Adipocyte (in vitro differentiated cells): ENCODE data around the gene PCYT2.

Source experiments
- DNase-seq: peaks from one replicate; pipeline ENCODE4 v3.0.0-alpha.2; 2015; ENCODE audit warnings: low read depth
- H3K27me3 ChIP-seq: replicated peaks from 2 replicates; pipeline ENCODE4 v1.7.0; 2013; ENCODE audit warnings: mild to moderate bottlenecking, low read length, moderate library complexity; ENCODE audit not compliant: control insufficient read depth, insufficient read depth
- H3K36me3 ChIP-seq: 2 replicates; pipeline ENCODE4 v1.7.0; 2013; ENCODE audit warnings: low read length, mild to moderate bottlenecking, moderate library complexity; ENCODE audit not compliant: control insufficient read depth, insufficient read depth, severe bottlenecking
- H3K4me1 ChIP-seq: 2 replicates; pipeline ENCODE4 v1.7.0; 2013; ENCODE audit warnings: mild to moderate bottlenecking, low read length, moderate library complexity; ENCODE audit not compliant: control insufficient read depth, insufficient read depth
- H3K4me3 ChIP-seq: 2 replicates; pipeline ENCODE4 v1.7.0; 2013; ENCODE audit warnings: mild to moderate bottlenecking, low read length, moderate library complexity
- H3K9ac ChIP-seq: 2 replicates; pipeline ENCODE4 v1.7.0; 2013; ENCODE audit warnings: mild to moderate bottlenecking, low read length, moderate library complexity
- H3K9me3 ChIP-seq: 2 replicates; pipeline ENCODE4 v1.7.0; 2013; ENCODE audit warnings: mild to moderate bottlenecking, low read length, moderate library complexity; ENCODE audit not compliant: control insufficient read depth

Gene PCYT2

GRCh38 chr17:81940538-81941483, 29.6 kb upstream of the PCYT2 start:
- Histone ChIP-seq H3K4me1 (peaks cover 16% of the 10 kb centered on the region), H3K36me3 (no peaks in the 10 kb centered on the region), H3K9me3 (no peaks in the 10 kb centered on the region), H3K4me3 (no peak overlapping the region), H3K9ac (no peak overlapping the region), H3K27me3 (peaks cover 19% of the 10 kb centered on the region)
- no peak for DNase-seq

- no peaks in the 10 kb centered on the region for H3K36me3 ChIP-seq
- H3K9me3 ChIP-seq: no peaks in the 10 kb centered on the region
- no peak overlapping the region for H3K4me3 ChIP-seq
- H3K27me3 ChIP-seq: peaks cover 19% of the 10 kb centered on the region
- peaks cover 16% of the 10 kb centered on the region for H3K4me1 ChIP-seq
- no peak for DNase-seq
- no peak overlapping the region for H3K9ac ChIP-seq
Observed at GRCh38 chr17:81939881-81940385, 28.7 kb upstream of the PCYT2 start.

DNA sequence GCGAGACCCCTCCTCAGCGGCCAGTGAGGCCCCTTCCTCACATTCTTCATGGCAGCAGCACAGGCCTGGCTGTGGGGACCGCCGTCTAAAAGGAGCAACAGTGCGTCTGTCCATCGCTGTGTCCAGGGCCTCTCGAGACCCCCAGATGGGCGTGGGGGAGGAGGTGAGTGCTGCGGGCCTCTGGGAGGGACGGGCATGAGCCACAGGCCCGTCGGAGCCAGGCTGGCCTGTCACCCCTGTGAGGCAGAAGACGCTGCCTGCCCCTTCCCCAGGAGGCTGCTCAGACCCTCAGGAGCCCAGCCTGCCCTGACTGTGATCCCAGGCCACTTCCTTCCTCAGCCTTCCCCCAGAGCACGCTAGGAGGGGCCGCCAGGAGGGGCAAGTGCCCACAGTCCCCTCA, 28.0 kb upstream of the PCYT2 start:
- Histone ChIP-seq H3K27me3 (peaks cover 12% of the 10 kb centered on the region), H3K36me3 (no peaks in the 10 kb centered on the region), H3K4me1 (peaks cover 16% of the 10 kb centered on the region), H3K9ac (no peak overlapping the region), H3K4me3 (no peak overlapping the region), H3K9me3 (no peaks in the 10 kb centered on the region)
- DNase-seq: no peak

- Histone ChIP-seq H3K4me1 (peaks cover 16% of the 10 kb centered on the region), H3K9me3 (no peaks in the 10 kb centered on the region), H3K4me3 (no peak overlapping the region), H3K27me3 (peaks cover under 1% of the 10 kb centered on the region), H3K9ac (no peak overlapping the region), H3K36me3 (no peaks in the 10 kb centered on the region)
- DNase-seq: no peak
Observed at GRCh38 chr17:81935709-81936084, 24.5 kb upstream of the PCYT2 start.

DNA sequence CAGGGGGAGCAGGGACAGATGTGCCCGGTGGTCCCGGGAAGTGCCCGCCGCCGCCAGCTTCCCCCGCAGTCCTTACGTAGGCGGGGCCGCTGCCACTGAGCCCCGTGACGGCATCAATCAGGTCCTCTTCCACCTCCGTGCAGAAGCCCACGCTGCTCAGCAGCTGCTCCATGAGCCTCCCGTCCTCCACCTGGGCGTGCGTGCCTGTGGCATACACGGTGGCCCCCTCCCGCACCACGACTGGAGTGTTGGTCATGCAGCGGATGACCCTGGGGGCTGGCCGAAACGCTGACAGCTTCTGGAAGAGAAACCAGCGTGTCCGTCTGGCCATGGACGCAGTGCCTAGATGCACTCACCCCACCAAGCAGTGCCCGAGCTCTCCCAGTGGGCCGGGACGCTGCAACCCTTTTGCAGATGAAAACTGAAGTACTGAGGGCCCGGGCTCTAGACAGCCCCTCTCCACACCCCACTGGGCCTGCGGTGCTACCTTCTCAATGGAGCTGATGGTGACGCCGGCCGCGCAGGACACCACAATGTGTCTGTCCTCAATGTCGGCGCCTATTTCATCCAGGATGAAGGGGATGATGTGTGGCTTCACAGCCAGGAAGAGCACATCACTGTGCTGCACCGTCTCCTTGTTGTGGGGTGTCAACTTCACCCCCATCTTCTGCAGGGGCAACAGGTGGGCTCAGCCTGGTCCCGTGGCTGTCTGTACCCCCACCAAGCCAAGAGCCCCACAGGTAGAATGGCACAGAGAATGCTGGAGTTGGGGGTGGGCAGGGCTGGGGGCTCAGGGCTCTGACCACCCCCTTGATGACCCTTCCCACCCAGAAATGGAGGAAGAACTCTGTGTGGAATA, 23.9 kb upstream of the PCYT2 start:
- Histone ChIP-seq H3K27me3 (no peaks in the 10 kb centered on the region), H3K4me1 (peaks cover 11% of the 10 kb centered on the region), H3K36me3 (no peaks in the 10 kb centered on the region), H3K9me3 (no peaks in the 10 kb centered on the region), H3K9ac (no peak overlapping the region), H3K4me3 (no peak overlapping the region)
- DNase-seq: no peak

- no peak overlapping the region for H3K9ac ChIP-seq
- H3K4me3 ChIP-seq: no peak overlapping the region
- H3K4me1 ChIP-seq: peaks cover 5% of the 10 kb centered on the region
- no peaks in the 10 kb centered on the region for H3K27me3 ChIP-seq
- no peaks in the 10 kb centered on the region for H3K36me3 ChIP-seq
- no peak for DNase-seq
- no peaks in the 10 kb centered on the region for H3K9me3 ChIP-seq
Observed at GRCh38 chr17:81934098-81934757, 23.0 kb upstream of the PCYT2 start.

DNA sequence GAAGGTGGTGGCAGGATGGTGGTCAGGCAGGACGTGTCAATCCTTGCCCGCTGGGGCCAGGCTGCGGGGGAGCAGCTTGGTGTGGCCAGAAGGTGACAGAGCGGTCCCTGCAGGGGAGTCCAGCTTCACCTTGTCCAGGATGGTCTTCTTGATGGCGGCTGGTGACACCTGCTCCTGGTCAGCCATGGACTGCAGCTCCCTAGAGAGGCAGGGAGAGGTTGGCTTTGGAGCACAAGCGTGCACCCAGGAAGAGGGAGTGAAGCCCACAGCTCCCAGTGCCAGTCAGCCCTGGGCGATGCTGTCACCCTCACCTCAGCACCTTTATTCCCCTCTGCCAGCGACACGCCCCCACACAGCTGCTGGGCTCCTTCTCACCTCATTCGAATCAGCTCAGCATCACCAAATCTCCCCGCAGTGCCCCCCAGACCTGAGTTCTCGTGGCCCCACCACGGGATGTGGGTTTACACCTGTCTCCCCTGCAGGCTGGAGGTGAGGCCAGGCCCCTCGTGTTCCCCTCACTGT, 22.0 kb upstream of the PCYT2 start:
- Histone ChIP-seq H3K4me3 (no peak overlapping the region), H3K9ac (no peak overlapping the region), H3K9me3 (no peaks in the 10 kb centered on the region), H3K36me3 (no peaks in the 10 kb centered on the region), H3K27me3 (no peaks in the 10 kb centered on the region), H3K4me1 (peaks cover 5% of the 10 kb centered on the region)
- DNase-seq: no peak

- H3K36me3 ChIP-seq: no peaks in the 10 kb centered on the region
- no peak for DNase-seq
- H3K4me3 ChIP-seq: no peak overlapping the region
- H3K9me3 ChIP-seq: no peaks in the 10 kb centered on the region
- H3K9ac ChIP-seq: no peak overlapping the region
- H3K27me3 ChIP-seq: no peaks in the 10 kb centered on the region
- H3K4me1 ChIP-seq: peaks cover 5% of the 10 kb centered on the region
Observed at GRCh38 chr17:81932333-81932983, 21.3 kb upstream of the PCYT2 start.

GRCh38 chr17:81931557-81932332, 20.5 kb upstream of the PCYT2 start:
- Histone ChIP-seq H3K36me3 (no peaks in the 10 kb centered on the region), H3K4me3 (no peak overlapping the region), H3K9me3 (no peaks in the 10 kb centered on the region), H3K9ac (no peak overlapping the region), H3K27me3 (no peaks in the 10 kb centered on the region), H3K4me1 (peaks cover 3% of the 10 kb centered on the region)
- no peak for DNase-seq

DNA sequence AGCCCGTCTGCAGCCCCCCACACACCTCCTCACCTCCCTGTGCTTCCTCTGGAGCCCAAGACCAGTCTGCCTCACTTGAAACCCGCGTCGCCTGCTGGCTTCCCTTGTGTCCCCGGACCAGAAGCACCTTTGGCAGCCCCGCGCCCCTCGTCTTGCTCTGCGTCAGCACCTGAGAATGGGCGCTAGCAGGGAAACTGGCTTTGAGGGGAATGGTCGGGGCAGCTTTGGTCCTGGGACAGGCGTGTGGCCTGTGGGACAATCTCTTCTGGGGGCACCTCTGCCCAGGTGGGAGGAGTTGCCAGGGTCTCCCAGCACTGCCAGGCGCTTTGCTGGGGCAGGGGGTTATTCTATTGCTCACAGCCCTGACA, 20.0 kb upstream of the PCYT2 start:
- Histone ChIP-seq H3K9me3 (no peaks in the 10 kb centered on the region), H3K4me1 (peaks cover 2% of the 10 kb centered on the region), H3K36me3 (no peaks in the 10 kb centered on the region), H3K9ac (no peak overlapping the region), H3K27me3 (no peaks in the 10 kb centered on the region), H3K4me3 (no peak overlapping the region)
- no peak for DNase-seq
